Right lobe of liver (tissue), 4 donors: ENCODE results near the gene ZNG1A.
A peak's percentile ranks its signal among the peaks of the same experiment; 100 is the strongest.
"Not testable (repeated sequence)": the region's sequence is repeated elsewhere in the genome, so short reads cannot be mapped to it uniquely, and the experiment has no call there.

Source experiments
- CTCF ChIP-seq, 4 donors: fragments of 200-600 bp in 3 of 4; fragments of 450-650 bp in 1 of 4; IDR thresholded peaks; one replicate each; pipeline versions ENCODE4 v1.5.1 to v1.8.0; 2016 to 2022; ENCODE audit warnings: antibody characterized with exemption in 4 of 4, mild to moderate bottlenecking in 2 of 4
- POLR2A ChIP-seq: fragments of 450-650 bp; IDR thresholded peaks from one replicate; pipeline ENCODE4 v1.6.1; 2017; ENCODE audit warnings: antibody characterized with exemption, mild to moderate bottlenecking
- donor health status: DM: no; HTN: no; CAD: no.
- donor health status: DM: no; HTN: no; CAD: no.
- donor health status: DM: no; HTN: yes; CAD: no.

- peak in 1 of 4 donors; percentile 20 for TF ChIP-seq CTCF (IDR thresholded peaks at IDR 0.05)
- not testable (repeated sequence) for TF ChIP-seq POLR2A
Observed at GRCh38 chr9:88396-89037, 90.3 kb downstream of the ZNG1A start.
